ENCODE data around the gene EIF4E2. TPM values are rescaled to one million over a fixed set of nuclear protein-coding genes. Genes with fewer than 3 reads are reported as not detected.

EIF4E2 gene
- total and polyA plus RNA-seq, 8 donors, result 2.3 to 79.3 (median 41.0) TPM

GRCh38 chr2:232534940-232535651 is 15.4 kb upstream of the EIF4E2 start:
- no peak for DNase-seq
- whole genome bisulfite sequencing, 5 donors, result 72 to 78% (median 76%) methylated on average over 14 of the region's 14 CpGs

GRCh38 chr2:232535761-232536530 is 14.5 kb upstream of the EIF4E2 start:
- H3K9me3 ChIP-seq, result peaks cover 0 to 10% (median 3%) of the 10 kb centered on the region in 4 donors
- H3K4me3 ChIP-seq, result no peak overlapping the region
- 89 to 92% (median 91%) methylated on average over 5 of the region's 5 CpGs for WGBS, 5 donors
- H3K27ac ChIP-seq, result no peak overlapping the region
- H3K4me1 ChIP-seq, result peaks cover 0 to 12% (median 10%) of the 10 kb centered on the region in 4 donors
- DNase-seq, result no peak
- peaks cover 0 to 66% (median 0%) of the 10 kb centered on the region in 3 donors for H3K27me3 ChIP-seq
- no peaks in the 10 kb centered on the region for H3K36me3 ChIP-seq
- intact Hi-C loops (cut with DNase I; ENCODE audit: low total_unique reads), result no loop called here
- no peak for TF ChIP-seq CTCF (IDR thresholded peaks at IDR 0.05)
- TF ChIP-seq EP300 (IDR thresholded peaks at IDR 0.05), result no peak
- TF ChIP-seq POLR2A (IDR thresholded peaks at IDR 0.05), result no peak
- TF ChIP-seq POLR2AphosphoS5 (IDR thresholded peaks at IDR 0.05), result no peak

More at GRCh38 chr2:232534940-232535651, 15.4 kb upstream of the EIF4E2 start:
- Histone ChIP-seq H3K36me3 (no peaks in the 10 kb centered on the region), H3K4me1 (peaks cover 0 to 12% (median 10%) of the 10 kb centered on the region in 4 donors), H3K9me3 (peaks cover 0 to 10% (median 3%) of the 10 kb centered on the region in 4 donors), H3K27me3 (peaks cover 0 to 59% (median 0%) of the 10 kb centered on the region in 3 donors), H3K27ac (no peak overlapping the region), H3K4me3 (no peak overlapping the region)
- intact Hi-C loops (cut with DNase I; ENCODE audit: low total_unique reads), result no loop called here
- no peak for TF ChIP-seq CTCF (IDR thresholded peaks at IDR 0.05)
- TF ChIP-seq POLR2A (IDR thresholded peaks at IDR 0.05), result no peak
- TF ChIP-seq POLR2AphosphoS5 (IDR thresholded peaks at IDR 0.05), result no peak
- TF ChIP-seq EP300 (IDR thresholded peaks at IDR 0.05), result no peak

- H3K27me3 ChIP-seq, result peaks cover 0 to 66% (median 0%) of the 10 kb centered on the region in 3 donors
- 36 to 52% (median 45%) methylated on average over 3 to 5 of the region's 5 CpGs for WGBS, 5 donors
These were observed 13.4 kb upstream of the EIF4E2 start for GRCh38 chr2:232537079-232537478.

More at GRCh38 chr2:232537079-232537478, 13.4 kb upstream of the EIF4E2 start:
- TF ChIP-seq CTCF (IDR thresholded peaks at IDR 0.05), result peak in 3 of 7 experiments; percentile 23 to 50 (median 37)
- TF ChIP-seq EP300 (IDR thresholded peaks at IDR 0.05), result no peak
- Histone ChIP-seq H3K4me3 (no peak overlapping the region), H3K4me1 (peaks cover 0 to 12% (median 10%) of the 10 kb centered on the region in 4 donors), H3K36me3 (no peaks in the 10 kb centered on the region), H3K27ac (peak overlapping the region; percentile 31 to 70 (median 57)), H3K9me3 (peaks cover 0 to 10% (median 3%) of the 10 kb centered on the region in 4 donors)
- no peak for DNase-seq
- intact Hi-C loops (cut with DNase I; ENCODE audit: low total_unique reads), result no loop called here

Data from stomach (tissue), 9 donors.